ENCODE results near the gene CHN2.
"Not testable (repeated sequence)": the region's sequence is repeated elsewhere in the genome, so short reads cannot be mapped to it uniquely, and the experiment has no call there.

CHN2 gene

GRCh38 chr7:29262191-29262917, 67.8 kb downstream of the CHN2 start:
- no peak for DNase-seq

- not testable (repeated sequence) for DNase-seq
Measured at GRCh38 chr7:29263601-29264207, 69.1 kb downstream of the CHN2 start.

- no peak for DNase-seq
Measured at GRCh38 chr7:29265208-29265923, 70.8 kb downstream of the CHN2 start.

GRCh38 chr7:29269935-29270334, 75.4 kb downstream of the CHN2 start:
- DNase-seq: no peak

- no peak for DNase-seq
Measured at GRCh38 chr7:29270594-29271318, 76.2 kb downstream of the CHN2 start.

GRCh38 chr7:29271319-29271658, 76.7 kb downstream of the CHN2 start:
- no peak for DNase-seq

GRCh38 chr7:29272057-29272456, 77.5 kb downstream of the CHN2 start:
- DNase-seq: no peak

GRCh38 chr7:29274146-29275017, 79.8 kb downstream of the CHN2 start:
- DNase-seq: no peak

- DNase-seq: no peak
Measured at GRCh38 chr7:29275018-29275318, 80.4 kb downstream of the CHN2 start.

- no peak for DNase-seq
Measured at GRCh38 chr7:29275493-29275892, 80.9 kb downstream of the CHN2 start.

- DNase-seq: no peak
Measured at GRCh38 chr7:29276199-29276598, 81.6 kb downstream of the CHN2 start.

GRCh38 chr7:29276806-29277205, 82.2 kb downstream of the CHN2 start:
- no peak for DNase-seq

- no peak for DNase-seq
Measured at GRCh38 chr7:29277436-29278215, 83.1 kb downstream of the CHN2 start.

GRCh38 chr7:29278337-29279069, 83.9 kb downstream of the CHN2 start:
- no peak for DNase-seq

- DNase-seq: no peak
Measured at GRCh38 chr7:29281782-29282541, 87.4 kb downstream of the CHN2 start.

GRCh38 chr7:29282819-29283414, 88.3 kb downstream of the CHN2 start:
- DNase-seq: no peak

GRCh38 chr7:29284696-29285443, 90.3 kb downstream of the CHN2 start:
- DNase-seq: no peak

GRCh38 chr7:29285444-29285793, 90.8 kb downstream of the CHN2 start:
- no peak for DNase-seq

- no peak for DNase-seq
Measured at GRCh38 chr7:29285861-29286260, 91.3 kb downstream of the CHN2 start.

Data from T-helper 9 cell (primary cell).